ENCODE data around the gene HNRNPA3. TPM values are rescaled to one million over a fixed set of nuclear protein-coding genes. Genes with fewer than 3 reads are reported as not detected.

HNRNPA3 gene
- total RNA-seq, 1 donor from 2014 or later: 304 TPM

DNA sequence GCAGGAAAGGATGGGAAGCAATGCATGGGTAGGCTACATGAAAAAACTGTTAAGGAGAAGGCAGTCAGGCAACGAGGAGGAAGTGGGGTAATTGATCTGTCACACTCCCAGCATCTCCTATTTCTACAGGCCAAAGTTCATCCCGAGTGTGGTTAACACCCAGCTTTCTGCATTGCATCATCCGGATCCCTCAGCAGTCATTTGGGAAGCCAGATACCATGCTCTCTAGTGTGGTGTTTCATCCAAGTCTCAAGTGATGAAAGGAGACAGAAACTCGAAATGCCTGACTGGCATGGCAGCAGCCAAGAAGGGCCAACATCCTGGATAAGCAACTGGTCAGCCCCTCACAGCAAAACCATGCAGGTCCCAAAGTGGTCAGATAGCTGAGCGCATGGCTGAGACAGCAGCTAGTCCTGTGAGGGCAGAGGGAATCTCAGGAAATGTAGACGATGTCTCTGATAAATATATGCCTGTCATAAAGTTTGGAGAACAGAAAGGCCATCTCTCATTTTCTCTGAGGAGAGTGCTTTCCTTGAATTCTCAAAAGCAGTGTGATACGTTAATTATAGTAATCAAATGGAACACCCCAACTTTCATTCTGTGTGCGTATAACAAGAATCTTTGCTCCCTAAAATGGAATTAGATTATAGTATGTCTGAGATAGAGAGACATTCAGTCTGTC is 24.8 kb upstream of the HNRNPA3 start:
- Mint-ChIP-seq H3K27ac (peak overlapping the region; percentile 21), H3K4me3 (peak overlapping the region; percentile 37), H3K9me3 (no peaks in the 10 kb centered on the region), H3K27me3 (no peaks in the 10 kb centered on the region), H3K4me1 (ENCODE audit: unreplicated experiment) (peaks cover 20% of the 10 kb centered on the region), H3K36me3 (no peaks in the 10 kb centered on the region)
- TF ChIP-seq, protein P1, sequence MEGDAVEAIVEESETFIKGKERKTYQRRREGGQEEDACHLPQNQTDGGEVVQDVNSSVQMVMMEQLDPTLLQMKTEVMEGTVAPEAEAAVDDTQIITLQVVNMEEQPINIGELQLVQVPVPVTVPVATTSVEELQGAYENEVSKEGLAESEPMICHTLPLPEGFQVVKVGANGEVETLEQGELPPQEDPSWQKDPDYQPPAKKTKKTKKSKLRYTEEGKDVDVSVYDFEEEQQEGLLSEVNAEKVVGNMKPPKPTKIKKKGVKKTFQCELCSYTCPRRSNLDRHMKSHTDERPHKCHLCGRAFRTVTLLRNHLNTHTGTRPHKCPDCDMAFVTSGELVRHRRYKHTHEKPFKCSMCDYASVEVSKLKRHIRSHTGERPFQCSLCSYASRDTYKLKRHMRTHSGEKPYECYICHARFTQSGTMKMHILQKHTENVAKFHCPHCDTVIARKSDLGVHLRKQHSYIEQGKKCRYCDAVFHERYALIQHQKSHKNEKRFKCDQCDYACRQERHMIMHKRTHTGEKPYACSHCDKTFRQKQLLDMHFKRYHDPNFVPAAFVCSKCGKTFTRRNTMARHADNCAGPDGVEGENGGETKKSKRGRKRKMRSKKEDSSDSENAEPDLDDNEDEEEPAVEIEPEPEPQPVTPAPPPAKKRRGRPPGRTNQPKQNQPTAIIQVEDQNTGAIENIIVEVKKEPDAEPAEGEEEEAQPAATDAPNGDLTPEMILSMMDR (conservative IDR thresholded peaks at IDR 0.05): no peak
- DNase-seq (ENCODE audit: extremely low spot score, unreplicated experiment): no peak

DNA sequence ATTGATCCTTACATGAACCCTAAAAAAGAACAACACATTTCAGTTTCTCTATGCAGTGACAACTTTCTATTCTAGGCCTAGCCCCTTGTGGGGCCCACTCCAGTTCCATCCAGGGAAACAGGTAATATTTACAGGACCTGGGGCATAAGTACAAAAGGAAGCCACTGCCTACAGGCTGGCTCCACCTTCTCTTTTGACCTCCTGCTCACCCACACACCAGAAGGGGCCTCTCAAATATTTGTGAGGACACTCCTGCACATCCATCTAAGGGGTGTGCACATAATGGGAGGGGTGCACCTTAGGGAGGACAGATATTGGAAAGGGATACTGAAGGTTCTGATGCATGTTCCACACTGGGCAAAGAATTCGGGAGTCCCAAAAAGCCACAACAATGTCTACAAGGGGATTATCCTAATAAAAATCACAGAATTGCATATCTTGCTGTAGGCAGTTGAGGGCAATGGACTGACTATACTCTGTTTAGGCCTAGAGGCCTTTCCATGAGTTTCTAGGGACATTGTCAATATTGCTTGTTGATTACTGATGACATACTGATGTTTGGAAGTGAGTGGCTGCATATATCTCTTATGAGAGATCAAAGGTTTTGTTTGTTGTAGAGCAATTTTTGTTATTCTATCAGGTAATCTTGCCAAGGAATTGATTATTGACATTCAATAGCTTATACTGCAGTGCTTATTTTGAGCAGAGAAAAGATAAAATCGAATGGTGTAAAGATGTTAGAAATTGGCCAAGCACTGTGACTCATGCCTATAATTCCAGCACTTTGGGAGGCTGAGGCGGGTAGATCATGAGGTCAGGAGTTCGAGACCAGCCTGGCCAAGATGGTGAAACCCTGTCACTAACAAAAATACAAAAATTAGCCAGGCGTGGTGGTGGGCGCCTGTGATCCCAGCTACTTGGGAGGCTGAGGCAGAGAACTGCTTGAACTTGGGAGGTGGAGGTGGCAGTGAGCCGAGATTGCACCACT is 23.8 kb upstream of the HNRNPA3 start:
- Mint-ChIP-seq H3K27me3 (no peaks in the 10 kb centered on the region), H3K27ac (peak overlapping the region; percentile 42), H3K4me1 (ENCODE audit: unreplicated experiment) (peaks cover 20% of the 10 kb centered on the region), H3K9me3 (no peaks in the 10 kb centered on the region), H3K4me3 (no peak overlapping the region), H3K36me3 (no peaks in the 10 kb centered on the region)
- TF ChIP-seq, protein P1 (conservative IDR thresholded peaks at IDR 0.05): no peak
- DNase-seq (ENCODE audit: extremely low spot score, unreplicated experiment): no peak

- Mint-ChIP-seq H3K27ac (no peak overlapping the region), H3K36me3 (no peaks in the 10 kb centered on the region), H3K4me3 (no peak overlapping the region), H3K4me1 (ENCODE audit: unreplicated experiment) (peaks cover 20% of the 10 kb centered on the region), H3K27me3 (no peaks in the 10 kb centered on the region), H3K9me3 (no peaks in the 10 kb centered on the region)
- no peak for DNase-seq (ENCODE audit: extremely low spot score, unreplicated experiment)
- TF ChIP-seq, protein P1 (conservative IDR thresholded peaks at IDR 0.05): no peak
Measured at GRCh38 chr2:177190941-177191340, 21.7 kb upstream of the HNRNPA3 start.

DNA sequence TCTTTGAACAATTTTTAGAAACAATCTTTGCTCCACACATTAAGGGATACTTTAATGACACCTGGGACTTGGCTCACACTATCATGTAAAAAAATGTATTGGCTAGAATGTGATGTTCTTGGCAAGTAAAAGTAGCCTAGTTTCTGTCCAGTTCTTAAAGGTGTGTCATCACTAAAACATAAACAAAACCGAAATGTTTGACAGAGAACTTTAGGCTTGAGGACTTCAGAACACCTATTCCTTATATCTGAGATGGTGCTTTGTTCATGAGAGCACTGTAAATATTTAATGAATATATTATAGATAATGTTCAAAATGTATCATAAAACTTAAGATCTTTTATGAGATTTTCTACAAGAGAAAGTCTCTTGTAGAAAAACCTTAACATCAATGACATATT is 19.8 kb upstream of the HNRNPA3 start:
- Mint-ChIP-seq H3K36me3 (no peaks in the 10 kb centered on the region), H3K27ac (no peak overlapping the region), H3K4me1 (ENCODE audit: unreplicated experiment) (peaks cover 9% of the 10 kb centered on the region), H3K27me3 (no peaks in the 10 kb centered on the region), H3K4me3 (no peak overlapping the region), H3K9me3 (no peaks in the 10 kb centered on the region)
- no peak for DNase-seq (ENCODE audit: extremely low spot score, unreplicated experiment)
- TF ChIP-seq, protein P1 (conservative IDR thresholded peaks at IDR 0.05): no peak

DNA sequence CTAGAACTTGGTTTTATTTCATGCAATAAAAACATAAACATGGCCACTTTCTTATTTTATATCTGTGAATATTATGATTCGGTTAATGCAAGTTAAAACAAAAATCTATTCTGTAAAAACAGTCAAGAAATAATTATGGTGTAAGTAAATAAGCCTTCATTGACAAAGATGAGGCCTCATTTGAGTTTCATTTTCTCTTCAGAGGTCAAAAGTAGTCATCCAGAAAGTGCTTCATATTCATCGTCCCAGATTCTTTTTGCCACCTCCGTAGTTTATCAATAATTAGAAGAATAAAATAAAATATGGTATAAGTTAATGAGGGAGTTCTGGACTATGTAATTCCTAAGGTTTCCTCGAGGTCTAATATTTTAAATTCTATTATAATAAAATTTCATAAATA is 19.4 kb upstream of the HNRNPA3 start:
- H3K4me1 Mint-ChIP-seq (ENCODE audit: unreplicated experiment): peaks cover 5% of the 10 kb centered on the region
- H3K27ac Mint-ChIP-seq: no peak overlapping the region
- H3K4me3 Mint-ChIP-seq: no peak overlapping the region
- DNase-seq (ENCODE audit: extremely low spot score, unreplicated experiment): no peak
- TF ChIP-seq, protein P1 (conservative IDR thresholded peaks at IDR 0.05): no peak
- no peaks in the 10 kb centered on the region for H3K36me3 Mint-ChIP-seq
- no peaks in the 10 kb centered on the region for H3K27me3 Mint-ChIP-seq
- no peaks in the 10 kb centered on the region for H3K9me3 Mint-ChIP-seq
